NCI-H345 treated with DMSO at 0.1 percent for 48 hours (cell line): ENCODE data around the gene CD53.
A peak's percentile ranks its signal among the peaks of the same experiment; 100 is the strongest.
"Not testable (repeated sequence)": the region's sequence is repeated elsewhere in the genome, so short reads cannot be mapped to it uniquely, and the experiment has no call there.

Source experiments
- DNase-seq: peaks from one replicate; lab custom pipeline; 2025; ENCODE audit not compliant: unreplicated experiment; lab: John Stamatoyannopoulos, UW

The CD53 gene, protein sequence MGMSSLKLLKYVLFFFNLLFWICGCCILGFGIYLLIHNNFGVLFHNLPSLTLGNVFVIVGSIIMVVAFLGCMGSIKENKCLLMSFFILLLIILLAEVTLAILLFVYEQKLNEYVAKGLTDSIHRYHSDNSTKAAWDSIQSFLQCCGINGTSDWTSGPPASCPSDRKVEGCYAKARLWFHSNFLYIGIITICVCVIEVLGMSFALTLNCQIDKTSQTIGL

GRCh38 chr1:110872745-110873720 lies at the start of gene CD53:
Gene CD53 (plus strand): TSS chr1:110873148. CDS start chr1:110891409, 18,261 bp downstream.
- no peak for DNase-seq

DNA sequence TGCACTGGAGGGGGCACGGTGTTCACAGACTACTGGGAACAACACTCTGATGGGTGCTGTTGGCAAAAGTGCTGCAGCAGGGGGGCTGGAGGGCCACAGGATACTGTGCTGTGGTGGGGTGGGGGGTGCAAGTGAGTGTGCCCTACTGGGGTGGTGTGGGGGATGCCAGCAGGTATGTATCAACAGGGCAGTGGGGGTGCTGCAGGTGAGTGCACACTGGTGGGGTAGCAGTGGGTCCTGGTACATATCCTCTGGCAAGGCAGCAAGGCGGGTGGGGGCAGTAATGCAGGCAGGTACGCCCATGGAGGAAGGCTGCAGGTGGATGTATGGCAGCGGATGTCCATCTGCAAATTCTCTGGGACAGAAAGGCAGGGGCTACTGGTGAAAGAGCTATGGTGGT lies 48.8 kb upstream of the CD53 start:
- DNase-seq: no peak

DNA sequence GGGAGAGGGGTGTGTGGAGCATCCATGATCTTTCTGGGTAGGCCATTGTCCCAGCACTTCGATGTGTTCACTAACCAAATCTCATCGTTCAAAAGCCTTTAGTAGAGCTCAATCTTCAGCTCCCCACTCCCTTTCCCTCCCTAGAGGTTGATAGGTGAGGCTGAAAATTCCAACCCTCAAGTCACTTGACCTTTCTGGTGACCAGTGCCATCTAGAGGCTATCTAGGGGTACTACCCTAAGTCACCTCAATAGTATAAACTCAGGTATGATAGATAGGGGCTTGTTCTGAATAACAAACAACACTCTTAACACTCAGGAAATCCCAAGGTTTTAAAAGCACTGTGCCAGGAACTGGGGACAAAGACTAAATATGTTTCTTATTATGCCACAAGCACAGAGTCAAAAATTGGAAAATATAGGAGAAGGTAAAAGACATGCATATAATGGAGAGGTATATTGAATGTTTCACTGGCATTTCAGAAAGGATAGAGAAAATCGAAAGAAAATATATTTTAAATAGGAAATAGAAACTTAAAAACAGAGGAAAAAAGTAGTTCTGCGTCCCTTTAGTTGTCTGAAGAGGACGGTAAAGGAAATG lies 42.9 kb upstream of the CD53 start:
- DNase-seq: peak; percentile 3

DNA sequence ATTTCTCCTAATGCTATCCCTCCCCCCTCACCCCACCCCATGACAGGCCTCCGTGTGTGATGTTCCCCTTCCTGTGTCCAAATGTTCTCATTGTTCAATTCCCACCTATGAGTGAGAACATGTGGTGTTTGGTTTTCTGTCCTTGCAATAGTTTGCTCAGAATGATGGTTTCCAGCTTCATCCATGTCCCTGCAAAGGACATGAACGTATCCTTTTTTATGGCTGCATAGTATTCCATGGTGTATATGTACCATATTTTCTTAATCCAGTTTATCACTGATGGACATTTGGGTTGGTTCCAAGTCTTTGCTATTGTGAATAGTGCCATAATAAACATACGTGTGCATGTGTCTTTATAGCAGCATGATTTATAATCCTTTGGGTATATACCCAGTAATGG lies 39.2 kb upstream of the CD53 start:
- DNase-seq: not testable (repeated sequence)

GRCh38 chr1:110846861-110847260 lies 26.1 kb upstream of the CD53 start:
- DNase-seq: no peak

DNA sequence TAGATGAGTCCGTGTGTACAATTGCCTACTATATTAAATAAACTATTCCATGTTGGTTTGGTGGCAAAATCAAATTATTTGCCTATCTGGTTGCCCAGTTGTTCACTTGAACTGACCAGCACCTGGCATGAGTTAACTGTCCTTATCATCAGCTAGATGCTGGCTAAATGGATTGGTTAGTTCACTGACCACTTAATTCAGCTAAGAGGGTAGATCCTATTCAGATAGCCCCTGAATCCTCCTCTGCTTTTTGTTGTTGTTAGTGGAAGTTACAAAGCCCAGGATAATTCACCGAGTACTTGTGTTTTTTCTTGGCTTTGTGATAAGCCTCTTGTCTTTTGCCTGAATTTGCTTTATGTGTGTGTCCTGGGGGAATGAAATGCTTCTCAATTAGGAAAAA lies 22.8 kb upstream of the CD53 start:
- no peak for DNase-seq

- DNase-seq: no peak
These were observed 22.3 kb upstream of the CD53 start for GRCh38 chr1:110850627-110851026.

GRCh38 chr1:110853135-110853534 lies 19.8 kb upstream of the CD53 start:
- DNase-seq: no peak

GRCh38 chr1:110856410-110856809 lies 16.5 kb upstream of the CD53 start:
- no peak for DNase-seq

- DNase-seq: no peak
These were observed 14.7 kb upstream of the CD53 start for GRCh38 chr1:110857964-110858948.

- no peak for DNase-seq
These were observed 13.9 kb upstream of the CD53 start for GRCh38 chr1:110859062-110859461.

DNA sequence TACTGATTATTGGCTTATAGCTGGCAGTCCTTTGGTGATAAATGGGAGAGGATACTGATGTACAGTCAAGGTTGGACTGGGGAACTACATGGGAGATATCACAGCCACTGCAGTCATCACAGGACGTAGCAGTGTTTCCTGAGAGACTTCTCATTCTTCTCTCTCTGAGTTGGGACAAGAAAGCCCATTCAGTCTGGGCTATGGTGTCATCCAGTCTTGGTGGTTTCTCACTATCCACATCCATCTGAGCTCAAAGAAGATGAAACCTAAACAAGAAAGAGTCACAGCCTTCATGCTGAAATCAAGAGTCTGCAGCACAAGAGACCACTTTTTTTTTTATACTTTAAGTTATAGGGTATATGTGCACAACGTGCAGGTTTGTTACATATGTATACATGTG lies 12.8 kb upstream of the CD53 start:
- DNase-seq: no peak

- DNase-seq: not testable (repeated sequence)
These were observed 12.3 kb upstream of the CD53 start for GRCh38 chr1:110860620-110861019.

DNA sequence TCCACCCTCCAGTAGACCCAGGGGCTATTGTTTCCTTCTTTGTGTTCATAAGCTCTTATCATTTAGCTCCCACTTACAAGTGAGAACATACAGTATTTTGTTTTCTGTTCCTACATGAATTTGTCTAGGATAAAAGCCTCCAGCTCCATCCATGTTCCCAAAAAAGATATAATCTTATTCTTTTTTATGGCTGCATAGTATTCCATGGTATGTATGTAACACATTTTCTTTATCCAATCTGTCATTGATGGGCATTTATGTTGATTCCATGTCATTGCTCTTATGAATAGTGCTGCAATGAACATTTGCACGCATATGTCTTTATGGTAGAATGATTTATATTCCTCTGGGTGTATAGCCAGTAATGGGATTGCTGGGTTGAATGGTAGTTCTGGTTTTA lies 11.0 kb upstream of the CD53 start:
- DNase-seq: not testable (repeated sequence)

DNA sequence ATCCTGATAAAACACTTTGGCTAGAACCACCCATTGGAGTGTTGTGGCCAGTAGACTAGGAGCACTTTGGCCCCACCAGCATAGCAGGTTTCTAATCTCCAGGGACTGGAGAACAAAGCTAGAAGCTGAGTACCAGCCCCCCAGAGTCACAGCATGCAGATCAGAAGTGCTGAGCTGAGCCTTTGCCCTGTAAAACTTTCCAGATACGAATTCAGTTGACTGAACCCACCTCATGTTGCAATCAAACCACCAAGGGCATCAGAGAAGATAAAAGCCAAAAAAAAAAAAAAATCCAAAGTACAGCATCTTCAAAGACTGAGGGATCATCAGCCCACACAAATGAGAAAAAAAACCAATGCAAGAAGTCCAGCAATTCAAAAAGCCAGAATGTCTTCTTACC lies 8.7 kb upstream of the CD53 start:
- DNase-seq: no peak

DNA sequence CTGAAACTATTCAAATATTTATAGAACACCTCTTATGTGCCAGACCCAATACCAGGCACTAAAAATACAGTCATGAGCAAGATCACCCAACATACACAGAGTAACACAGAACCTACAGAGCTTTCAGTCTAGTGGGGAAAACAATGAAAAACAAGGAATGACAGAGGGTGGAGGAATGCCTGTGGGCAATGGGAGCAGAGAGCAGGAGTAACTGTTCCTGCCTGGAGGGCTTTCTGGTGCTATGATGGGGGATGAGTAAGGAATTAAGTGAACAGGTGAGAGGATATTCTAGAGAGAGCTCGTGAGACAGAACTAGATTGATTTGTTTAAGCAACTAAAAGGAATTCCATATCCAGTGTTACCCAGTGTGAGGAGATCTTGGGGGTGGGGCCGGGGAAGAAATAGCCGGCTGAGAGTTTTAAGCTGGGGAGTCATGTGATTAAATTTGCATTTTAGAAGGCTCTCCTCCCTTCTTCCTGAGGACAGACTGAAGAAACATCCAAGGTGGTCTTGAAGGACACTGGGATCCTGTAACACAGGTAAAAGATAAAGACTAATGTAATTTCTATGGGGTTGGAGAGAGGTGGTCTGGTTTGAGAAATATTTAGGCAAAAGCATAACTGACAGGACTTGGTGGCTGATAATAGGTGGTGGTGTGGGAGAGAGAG lies 2.1 kb upstream of the CD53 start:
- DNase-seq: no peak

GRCh38 chr1:110872366-110872744 lies 593 bp upstream of the CD53 start:
- DNase-seq: no peak

GRCh38 chr1:110873856-110874255 lies 908 bp downstream of the CD53 start:
- no peak for DNase-seq

- DNase-seq: no peak
These were observed 1.6 kb downstream of the CD53 start for GRCh38 chr1:110874324-110875215.
